GM19372 (cell line): ENCODE measurements around the gene DNM3.
"Not testable (repeated sequence)": the region's sequence is repeated elsewhere in the genome, so short reads cannot be mapped to it uniquely, and the experiment has no call there.

Experiments
- ATAC-seq: cut with Tn5 transposase; IDR thresholded peaks from one replicate; pipeline ENCODE4 v1.9.1; 2021; ENCODE audit warnings: mild to moderate bottlenecking, low read depth, moderate library complexity; ENCODE audit not compliant: unreplicated experiment

Gene DNM3

GRCh38 chr1:172292840-172293239 lies 451.5 kb downstream of the DNM3 start:
- ATAC-seq, result no peak

GRCh38 chr1:172293429-172293828 lies 452.1 kb downstream of the DNM3 start:
- no peak for ATAC-seq

- no peak for ATAC-seq
These were observed 456.8 kb downstream of the DNM3 start for GRCh38 chr1:172298141-172298540.

- ATAC-seq, result no peak
These were observed 457.6 kb downstream of the DNM3 start for GRCh38 chr1:172298911-172299310.

- ATAC-seq, result no peak
These were observed 458.2 kb downstream of the DNM3 start for GRCh38 chr1:172299515-172299914.

- ATAC-seq, result not testable (repeated sequence)
These were observed 466.2 kb downstream of the DNM3 start for GRCh38 chr1:172307508-172307907.

- ATAC-seq, result no peak
These were observed 466.8 kb downstream of the DNM3 start for GRCh38 chr1:172308142-172308541.

GRCh38 chr1:172308577-172308976 lies 467.3 kb downstream of the DNM3 start:
- no peak for ATAC-seq

GRCh38 chr1:172320733-172321132 lies 479.4 kb downstream of the DNM3 start:
- no peak for ATAC-seq

GRCh38 chr1:172321451-172321850 lies 480.2 kb downstream of the DNM3 start:
- ATAC-seq, result no peak

- no peak for ATAC-seq
These were observed 481.1 kb downstream of the DNM3 start for GRCh38 chr1:172322219-172323061.

- no peak for ATAC-seq
These were observed 482.4 kb downstream of the DNM3 start for GRCh38 chr1:172323686-172324085.

GRCh38 chr1:172324086-172324485 lies 482.8 kb downstream of the DNM3 start:
- no peak for ATAC-seq

- ATAC-seq, result no peak
These were observed 483.5 kb downstream of the DNM3 start for GRCh38 chr1:172324761-172325160.

GRCh38 chr1:172325531-172325930 lies 484.2 kb downstream of the DNM3 start:
- no peak for ATAC-seq

GRCh38 chr1:172326136-172326535 lies 484.8 kb downstream of the DNM3 start:
- no peak for ATAC-seq

GRCh38 chr1:172328266-172328665 lies 487.0 kb downstream of the DNM3 start:
- ATAC-seq, result no peak

- no peak for ATAC-seq
These were observed 490.9 kb downstream of the DNM3 start for GRCh38 chr1:172332230-172332629.

GRCh38 chr1:172335377-172335776 lies 494.1 kb downstream of the DNM3 start:
- ATAC-seq, result no peak

- ATAC-seq, result no peak
These were observed 497.0 kb downstream of the DNM3 start for GRCh38 chr1:172338295-172338735.

GRCh38 chr1:172339842-172340241 lies 498.5 kb downstream of the DNM3 start:
- ATAC-seq, result no peak

GRCh38 chr1:172340520-172340919 lies 499.2 kb downstream of the DNM3 start:
- ATAC-seq, result no peak
